Epidermal melanocyte (primary cell): ENCODE results near the gene CAMKK1.

Source experiments
- DNase-seq: peaks from one replicate; pipeline ENCODE4 v3.0.0; 2011; ENCODE audit warnings: low spot score; ENCODE audit not compliant: insufficient read length

Gene CAMKK1

DNA sequence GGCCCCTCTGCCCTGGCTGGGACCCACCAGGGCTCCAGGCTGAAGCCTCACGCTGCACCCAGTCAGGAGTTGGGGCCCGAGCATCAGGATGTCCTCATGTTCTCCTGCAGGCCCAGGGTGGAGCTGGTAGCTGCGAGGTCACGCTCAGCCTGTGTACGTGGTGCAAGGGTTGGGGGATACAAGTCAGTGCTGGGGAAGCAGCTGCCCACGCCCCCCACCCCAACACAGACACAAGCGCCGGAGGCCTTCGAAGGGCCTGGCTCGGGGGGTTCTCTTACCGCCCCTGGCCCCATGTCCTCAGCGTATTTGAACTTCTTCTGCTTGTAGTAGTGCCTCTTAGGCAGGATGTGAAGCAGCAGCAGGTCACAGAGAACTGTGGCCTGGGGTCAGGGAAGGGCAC is 4.9 kb upstream of the CAMKK1 start:
- DNase-seq = no peak

DNA sequence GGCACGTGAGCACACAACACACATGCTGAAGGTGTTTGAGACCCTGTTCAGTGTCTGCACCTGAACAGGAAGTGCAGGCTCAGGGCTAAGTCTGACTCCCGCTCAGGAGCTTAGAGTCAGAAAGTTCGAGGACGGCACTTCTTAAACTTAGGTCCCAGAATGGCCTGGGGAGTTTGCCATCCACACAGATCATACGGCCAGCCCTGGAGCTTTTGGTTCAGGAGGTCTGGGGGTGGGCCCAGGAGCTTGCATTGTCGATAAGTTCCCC is 4.0 kb upstream of the CAMKK1 start:
- no peak for DNase-seq

GRCh38 chr17:3896108-3896967 is 3.5 kb upstream of the CAMKK1 start:
- DNase-seq = no peak

DNA sequence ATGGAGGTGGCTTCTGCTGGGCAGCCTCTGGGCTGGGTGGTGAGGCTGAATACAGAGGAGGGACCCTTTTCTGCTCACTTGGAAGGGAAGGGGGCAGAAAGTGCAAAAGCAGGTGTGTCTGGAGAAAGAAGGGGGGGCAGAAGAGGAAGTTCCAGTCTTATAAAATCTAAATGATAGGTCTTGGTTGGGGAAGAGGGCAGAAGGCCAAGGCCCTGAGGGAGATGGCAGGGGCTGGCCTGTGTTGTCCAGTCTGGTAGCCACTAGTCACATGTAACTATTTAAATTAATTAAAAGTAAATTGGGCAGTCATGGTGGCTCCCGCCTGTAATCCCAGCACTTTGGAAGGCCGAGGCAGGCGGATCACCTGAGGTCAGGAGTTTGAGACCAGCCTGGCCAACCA is 2.5 kb upstream of the CAMKK1 start:
- DNase-seq = no peak

GRCh38 chr17:3894911-3895343 is 2.1 kb upstream of the CAMKK1 start:
- DNase-seq = no peak

- no peak for DNase-seq
These were observed 1.3 kb upstream of the CAMKK1 start for GRCh38 chr17:3894188-3894587.

GRCh38 chr17:3893720-3894116 is 865 bp upstream of the CAMKK1 start:
- no peak for DNase-seq

DNA sequence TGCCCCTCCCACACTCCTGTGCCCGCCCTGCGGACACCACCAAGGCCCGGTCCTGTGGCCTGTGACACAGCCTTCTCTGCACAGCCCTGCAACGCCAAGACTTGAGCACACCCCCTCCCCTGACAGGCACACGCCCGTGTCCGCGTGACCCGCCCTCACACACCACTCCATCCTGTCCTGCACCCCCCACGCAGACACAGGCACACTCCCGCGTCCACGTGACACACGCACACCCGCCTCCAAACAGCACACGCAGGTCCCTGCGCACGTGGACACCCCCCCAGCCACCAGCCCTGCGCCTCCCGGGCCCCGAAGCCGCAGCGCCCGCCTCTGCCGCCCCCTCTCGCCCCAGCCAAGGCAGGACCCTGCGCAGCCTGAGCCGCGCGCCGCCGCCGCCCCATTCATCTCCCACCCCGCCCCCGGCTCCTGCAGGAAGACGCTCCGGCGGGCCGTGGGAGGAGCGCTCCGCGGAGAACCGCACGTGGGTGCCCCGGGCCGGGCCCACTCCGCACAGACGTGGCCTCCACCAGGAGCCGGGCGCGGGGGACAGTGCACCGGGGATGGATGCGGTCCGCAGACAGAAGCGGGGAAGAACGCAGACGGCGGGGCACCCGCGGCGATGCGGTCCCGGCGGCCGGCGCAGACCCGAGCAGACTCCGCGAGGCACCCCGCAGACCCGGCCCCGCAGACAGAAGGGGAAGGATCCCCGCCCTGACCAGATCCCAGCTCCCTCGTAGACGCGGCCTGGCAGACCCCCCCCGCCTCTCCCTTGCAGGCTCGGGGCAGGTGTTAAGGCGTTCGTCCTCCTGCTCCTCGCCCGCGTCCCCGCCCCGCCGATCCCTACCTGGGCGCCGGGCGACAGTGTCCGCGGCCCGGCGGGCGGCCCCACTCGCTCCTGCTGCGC is 506 bp downstream of the CAMKK1 start:
- peak; percentile 84 for DNase-seq

- no peak for DNase-seq
These were observed 1.2 kb downstream of the CAMKK1 start for GRCh38 chr17:3891626-3892094.

DNA sequence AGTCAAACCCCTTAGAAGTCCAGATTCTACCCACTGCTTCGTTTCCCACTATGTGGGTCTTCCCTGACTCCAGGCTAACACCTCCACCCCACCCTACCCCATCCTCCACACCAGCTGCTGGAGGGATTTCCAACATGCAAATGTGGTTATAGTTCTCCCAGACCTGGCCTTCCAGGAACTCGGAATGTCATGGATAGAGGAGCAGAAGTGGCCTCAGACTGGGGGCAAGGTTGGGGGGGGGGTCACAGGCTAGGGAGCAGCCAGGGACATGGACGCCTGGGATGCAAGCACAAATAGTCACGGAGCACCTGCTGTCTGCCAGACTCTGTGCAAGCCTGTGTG is 2.0 kb downstream of the CAMKK1 start:
- no peak for DNase-seq

DNA sequence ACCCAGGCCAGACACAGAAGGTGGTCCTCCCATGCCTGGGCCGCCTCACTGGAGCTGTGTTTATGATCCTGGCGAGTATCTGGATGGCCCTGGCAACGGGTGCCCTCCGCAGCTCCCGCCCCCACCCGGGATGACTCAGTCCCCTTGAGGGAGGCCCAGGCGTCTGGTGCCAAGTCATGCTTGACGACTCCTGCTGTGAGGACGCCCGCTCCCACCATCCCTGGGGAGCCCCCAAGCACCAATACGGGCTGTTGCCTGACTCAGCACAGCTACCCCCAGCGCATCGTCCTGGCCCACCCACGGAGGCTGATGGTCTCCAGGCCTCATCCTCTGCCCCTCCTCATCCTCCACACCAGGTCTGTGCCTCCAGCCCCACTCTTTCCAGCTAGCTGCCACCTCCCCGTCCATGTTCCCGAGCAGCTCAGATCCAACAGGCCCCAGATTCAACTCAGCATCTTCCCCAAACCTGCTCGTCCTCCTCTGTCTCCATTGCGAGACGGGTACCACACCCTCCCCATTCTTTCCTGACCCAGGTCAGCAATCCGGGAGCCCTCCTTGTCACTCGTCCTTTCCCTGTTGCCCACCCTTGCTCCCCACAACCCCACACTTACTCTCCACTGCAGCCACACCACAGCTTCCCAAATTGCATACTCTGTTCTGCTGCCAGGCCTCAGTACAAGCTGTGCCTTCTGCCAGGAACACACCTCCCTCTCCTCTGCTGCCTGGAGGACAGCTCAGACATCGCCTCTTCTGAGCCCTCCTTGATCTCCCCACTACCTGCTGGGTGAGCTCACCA is 2.6 kb downstream of the CAMKK1 start:
- DNase-seq = peak; percentile 78

GRCh38 chr17:3889325-3890012 is 3.4 kb downstream of the CAMKK1 start:
- no peak for DNase-seq

DNA sequence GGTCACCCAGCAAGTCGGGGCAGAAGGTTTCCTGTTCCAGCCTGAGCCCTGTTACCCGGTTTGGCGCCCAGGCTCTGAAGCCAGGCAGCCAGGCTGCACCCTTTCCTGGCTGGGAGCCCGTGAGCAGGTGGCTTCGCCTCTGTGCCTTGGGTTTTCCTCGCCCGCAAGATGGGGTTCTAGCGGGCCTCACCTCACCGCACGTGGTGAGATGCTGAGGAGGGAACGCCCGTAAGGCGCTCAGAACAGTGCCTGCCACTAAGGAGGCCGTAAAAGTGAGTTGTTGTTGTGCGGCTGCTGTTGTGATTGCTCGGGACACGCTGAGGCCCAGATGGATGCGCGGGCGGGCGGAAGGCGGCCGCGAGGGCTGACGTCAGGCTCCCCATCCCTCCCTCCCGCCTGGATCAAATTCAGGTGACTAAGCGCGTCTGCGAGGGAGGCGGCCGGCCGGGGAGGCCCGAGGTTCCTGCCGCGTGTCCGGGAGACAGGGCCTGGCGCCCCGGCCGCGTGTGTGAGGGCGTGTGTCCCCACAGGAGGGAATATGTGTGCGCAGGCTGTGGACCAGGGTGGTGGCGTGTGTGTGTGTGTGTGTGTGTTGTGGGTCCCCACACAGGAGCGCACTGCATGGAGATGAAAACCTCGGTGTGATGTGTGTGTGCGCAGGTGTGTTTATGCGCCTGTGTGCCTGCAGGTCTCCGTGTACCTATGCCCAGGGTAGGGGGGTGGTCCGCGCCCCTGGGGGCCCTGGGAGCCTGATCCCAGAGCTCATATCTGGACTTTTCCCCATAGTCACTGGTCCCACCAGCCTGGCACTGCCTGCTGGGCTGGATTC is 4.3 kb downstream of the CAMKK1 start:
- peak; percentile 73 for DNase-seq

- DNase-seq = no peak
These were observed 5.0 kb downstream of the CAMKK1 start for GRCh38 chr17:3887804-3888203.

DNA sequence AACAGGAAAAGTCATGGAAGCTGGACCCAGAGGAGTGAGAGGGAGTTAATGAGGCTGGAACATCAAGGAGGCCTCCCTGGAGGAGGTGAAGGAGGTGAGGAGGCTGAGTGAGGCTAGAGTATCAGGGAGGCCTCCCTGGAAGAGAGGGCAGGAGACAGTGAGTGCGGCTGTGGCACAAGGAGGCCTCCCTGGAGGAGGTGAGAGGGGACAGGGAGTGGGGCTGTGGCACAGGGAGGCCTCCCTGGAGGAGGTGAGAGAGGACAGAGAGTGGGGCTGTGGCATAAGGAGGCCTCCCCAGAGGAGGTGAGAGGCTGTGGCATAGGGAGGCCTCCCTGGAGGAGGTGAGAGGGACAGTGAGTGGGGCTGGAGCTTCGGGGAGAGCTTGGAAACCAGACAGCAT is 5.5 kb downstream of the CAMKK1 start:
- DNase-seq = no peak

GRCh38 chr17:3886776-3887175 is 6.1 kb downstream of the CAMKK1 start:
- no peak for DNase-seq

DNA sequence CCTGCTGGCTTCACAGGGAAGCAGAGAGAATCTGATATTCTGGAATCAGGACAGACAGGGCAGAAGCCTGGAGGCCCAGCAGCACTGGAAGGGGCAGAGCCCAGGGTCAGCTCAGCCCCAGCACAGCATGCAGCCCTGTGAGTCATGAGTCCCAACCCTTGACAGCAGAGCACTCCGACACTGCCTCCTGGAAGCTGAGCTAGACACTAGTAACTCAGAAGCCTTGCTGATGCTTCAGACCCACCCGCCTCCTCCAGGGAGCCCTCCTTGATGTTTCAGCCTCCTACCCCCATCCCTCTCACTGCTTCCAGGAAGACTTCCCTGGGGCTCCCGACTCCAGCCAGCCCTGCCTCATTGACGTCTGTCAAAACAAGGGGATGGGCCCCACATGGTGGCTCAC is 6.9 kb downstream of the CAMKK1 start:
- DNase-seq = no peak

DNA sequence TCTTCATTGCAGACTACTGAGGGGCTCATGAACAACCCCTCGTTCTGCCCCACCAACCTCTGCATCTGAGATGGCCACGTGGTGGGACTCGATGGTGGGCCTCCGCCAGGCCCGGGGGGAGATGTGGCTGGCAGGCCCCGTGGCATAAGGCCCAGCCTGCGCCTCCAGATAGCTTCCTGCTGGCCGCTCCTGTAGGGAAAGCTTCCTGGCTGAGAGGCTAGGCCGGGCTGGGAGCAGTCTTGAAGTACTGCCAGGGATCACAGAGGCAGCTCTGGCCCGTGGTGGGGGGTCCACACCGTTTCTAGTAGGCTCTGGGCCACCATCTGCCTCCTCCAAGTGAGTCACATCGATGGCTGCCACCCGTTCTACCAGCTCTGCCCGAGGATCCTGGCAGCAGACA is 7.6 kb downstream of the CAMKK1 start:
- no peak for DNase-seq

GRCh38 chr17:3884188-3884587 is 8.7 kb downstream of the CAMKK1 start:
- no peak for DNase-seq

- DNase-seq = no peak
These were observed 10.6 kb downstream of the CAMKK1 start for GRCh38 chr17:3882276-3882675.
